ENCODE data around the gene WRAP73.
A peak's percentile ranks its signal among the peaks of the same experiment; 100 is the strongest.
"Not testable (repeated sequence)": the region's sequence is repeated elsewhere in the genome, so short reads cannot be mapped to it uniquely, and the experiment has no call there.

Gene WRAP73

DNA sequence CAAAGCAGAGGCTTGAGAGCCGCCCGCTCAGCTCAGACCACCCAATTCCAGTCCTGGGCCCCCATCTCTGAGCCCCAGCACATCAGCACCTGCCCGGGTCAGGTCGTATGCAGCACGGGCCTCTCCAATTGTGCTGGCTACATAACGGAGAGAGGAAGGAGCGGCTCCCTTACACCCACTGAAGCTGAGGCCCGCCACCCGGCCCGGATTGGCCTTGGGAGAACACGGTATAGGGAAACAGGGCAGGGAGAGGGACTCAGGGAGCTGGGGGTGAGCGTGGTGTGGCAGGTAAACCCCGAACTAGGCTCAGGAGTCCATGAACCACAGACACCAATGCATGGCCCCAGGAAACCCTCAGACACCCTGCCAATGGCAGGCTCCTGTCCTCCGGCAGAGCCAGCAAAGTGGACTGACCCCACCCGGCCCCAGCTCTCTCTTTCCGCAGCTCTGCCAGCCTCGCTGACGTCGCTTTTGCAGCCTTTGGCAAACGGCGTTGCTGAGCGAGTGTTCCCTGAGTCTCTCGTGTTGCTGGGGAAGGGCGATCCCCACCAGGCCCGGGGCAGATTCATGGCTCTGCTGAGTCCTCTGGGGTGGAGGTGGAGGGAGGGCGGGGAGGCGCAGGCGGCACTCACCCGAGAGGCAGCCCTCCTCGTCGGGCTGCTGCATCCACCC lies 55.1 kb downstream of the WRAP73 start:
- no peak for DNase-seq

DNA sequence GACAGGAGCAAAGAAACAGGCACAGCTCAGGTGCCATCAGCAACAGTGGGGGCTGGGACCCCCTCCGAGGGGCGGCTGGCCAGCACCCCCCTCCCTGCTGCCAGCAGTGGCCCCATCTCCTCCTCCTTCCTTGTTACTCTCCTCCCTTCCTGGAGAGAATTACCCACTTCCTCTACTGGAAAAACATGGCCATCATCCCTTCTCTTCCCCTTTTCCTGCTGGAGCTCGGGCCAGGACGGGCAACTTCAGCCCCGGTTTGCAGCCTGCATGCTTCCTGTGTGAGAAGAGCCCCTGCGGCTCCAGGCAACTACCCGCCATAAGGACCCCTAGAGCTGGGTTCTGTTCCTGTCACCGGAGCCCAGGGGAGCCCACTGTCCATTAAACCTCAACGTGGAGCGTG lies 56.2 kb downstream of the WRAP73 start:
- DNase-seq, result no peak

DNA sequence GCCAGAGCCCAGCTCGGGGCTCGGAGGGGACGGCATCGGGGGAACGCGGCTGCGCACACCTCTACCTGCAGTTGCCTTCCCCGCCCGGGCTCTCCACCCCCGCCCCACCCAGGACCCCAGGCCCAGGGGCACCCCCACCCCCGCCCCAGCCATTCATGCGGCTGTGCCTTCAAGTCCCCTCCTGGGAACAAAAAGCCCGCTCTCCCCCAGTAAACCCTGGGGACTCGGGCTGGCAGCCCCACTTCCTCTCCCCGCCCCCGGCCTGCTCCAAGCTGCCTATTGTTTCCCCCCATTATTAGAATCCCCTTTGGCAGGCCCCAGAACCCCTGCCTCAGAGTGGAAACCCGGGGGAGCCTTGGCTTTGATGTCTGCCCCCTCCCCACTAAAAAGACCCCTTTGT lies 56.6 kb downstream of the WRAP73 start:
- no peak for DNase-seq

DNA sequence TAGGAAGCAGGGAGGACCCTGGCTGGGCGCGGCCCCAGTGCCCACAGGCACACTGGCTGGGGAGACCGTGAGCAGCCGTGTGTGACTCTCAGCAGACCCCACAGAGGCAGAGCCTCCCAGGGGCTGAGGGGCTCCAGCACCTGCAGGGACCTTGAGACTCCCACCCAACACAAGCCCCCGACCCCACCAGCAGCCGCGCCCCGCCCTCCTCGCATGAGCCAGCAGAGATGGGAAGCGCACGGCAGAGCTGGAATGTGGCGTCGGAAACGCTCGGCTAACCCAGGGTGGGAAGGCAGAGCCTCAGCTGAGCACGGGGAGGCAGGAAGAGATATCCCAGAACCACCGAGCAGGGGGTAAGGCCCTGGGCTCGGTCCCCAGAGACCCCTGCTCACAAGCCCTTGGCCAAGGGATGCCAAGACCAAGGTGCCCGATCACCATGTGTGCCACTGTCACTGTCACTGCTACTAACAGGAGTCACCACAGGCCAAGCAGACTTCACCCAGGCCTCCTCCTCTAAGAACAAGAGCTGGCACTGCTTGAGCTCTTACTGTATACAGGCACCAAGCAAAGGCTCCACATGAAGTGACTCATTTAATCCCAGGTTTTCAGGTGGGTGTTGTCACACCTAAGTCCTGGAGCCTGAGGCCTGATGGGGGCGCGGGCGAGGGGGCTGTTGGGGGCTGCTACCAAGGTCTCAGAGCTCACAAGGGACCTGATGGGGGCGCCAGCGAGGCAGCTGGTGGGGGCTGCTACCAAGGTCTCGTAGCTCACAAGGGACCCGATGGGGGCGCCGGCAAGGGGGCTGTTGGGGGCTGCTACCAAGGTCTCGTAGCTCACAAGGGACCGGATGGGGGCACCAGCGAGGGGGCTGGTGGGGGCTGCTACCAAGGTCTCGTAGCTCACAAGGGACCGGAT lies 58.7 kb downstream of the WRAP73 start:
- DNase-seq, result peak in 1 of 2 donors; percentile 10

DNA sequence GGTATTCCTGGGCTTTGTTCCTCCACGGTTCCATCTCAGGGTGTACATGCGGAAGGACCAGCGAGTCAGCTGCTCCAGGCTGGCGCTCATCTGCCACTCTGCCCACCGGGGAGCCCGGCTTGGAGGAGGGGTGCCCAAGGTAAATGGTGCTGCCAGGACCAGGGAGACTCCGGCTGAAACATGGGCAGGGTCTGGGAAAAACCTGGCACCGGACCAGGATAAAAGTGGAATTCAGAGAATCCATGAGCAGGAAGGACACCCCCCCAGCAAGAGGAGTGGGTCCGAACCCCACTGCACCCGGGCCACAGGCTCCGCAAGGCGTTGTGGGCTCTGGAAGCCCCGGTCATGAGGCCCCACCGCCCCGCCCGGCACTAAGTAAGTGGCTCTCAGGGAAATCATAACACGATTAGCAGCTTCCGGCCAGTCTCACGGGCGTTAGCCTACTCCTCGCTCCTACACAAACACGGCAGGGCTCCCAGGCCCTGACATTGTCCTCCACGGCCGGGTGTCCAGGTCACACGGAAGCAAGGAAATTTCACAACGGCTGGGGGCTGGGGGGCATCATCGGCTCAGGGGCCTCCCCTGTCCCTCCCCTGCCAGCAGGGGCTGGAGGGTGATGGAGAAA lies 59.7 kb downstream of the WRAP73 start:
- DNase-seq, result no peak

DNA sequence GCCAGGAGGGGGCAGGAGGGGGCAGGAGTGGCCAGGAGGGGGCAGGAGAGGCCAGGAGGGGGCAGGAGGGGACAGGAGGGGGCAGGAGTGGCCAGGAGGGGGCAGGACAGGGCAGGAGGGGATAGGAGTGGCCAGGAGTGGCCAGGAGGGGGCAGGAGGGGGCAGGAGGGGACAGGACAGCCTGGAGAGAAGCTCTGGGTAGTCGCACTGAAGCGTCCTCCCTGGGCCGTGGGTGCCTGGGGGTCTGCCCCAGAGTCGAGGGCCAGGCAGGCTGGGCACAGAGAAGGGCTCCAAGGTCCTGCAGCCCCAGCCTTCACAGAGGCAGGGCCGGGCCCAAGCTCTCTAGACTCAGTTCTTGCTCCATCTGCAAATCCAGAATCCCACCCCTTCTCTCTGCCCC lies 61.5 kb downstream of the WRAP73 start:
- no peak for DNase-seq

DNA sequence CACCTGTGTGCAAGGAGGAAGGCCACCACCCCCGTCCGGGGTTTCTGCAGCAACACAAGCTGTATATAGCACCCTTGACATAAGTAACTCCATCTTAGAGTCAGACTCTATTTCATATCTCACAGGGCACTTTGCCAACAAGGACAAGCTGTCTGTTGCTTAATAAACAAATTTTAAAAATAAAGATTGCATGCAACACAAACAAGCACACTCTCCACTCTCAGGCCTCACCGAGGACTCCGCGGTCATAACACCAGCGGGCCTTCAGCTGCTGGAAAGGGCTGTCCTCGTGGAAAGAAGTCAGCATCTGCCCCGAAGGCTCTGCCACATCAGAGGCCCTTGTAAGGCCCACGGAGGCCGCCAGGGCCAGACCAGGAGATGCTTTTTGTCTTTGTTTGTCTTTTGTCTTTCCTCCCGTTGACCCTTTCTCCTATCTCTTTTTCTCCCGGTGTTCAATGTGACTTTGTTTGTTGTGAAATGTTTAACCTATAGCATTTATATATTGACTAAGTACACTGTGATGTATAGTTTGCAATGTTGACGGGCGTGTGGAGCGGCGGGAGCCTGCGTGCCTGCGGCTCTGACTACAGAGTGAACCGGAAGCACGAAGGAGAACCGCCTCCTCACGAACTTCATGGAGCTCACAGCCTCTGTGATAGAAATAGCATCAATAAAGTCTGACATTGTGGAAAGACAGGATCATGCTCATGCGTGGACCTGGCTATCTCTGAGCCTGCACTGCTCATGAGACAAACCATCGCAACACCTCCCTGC lies 62.7 kb downstream of the WRAP73 start:
- no peak for DNase-seq

DNA sequence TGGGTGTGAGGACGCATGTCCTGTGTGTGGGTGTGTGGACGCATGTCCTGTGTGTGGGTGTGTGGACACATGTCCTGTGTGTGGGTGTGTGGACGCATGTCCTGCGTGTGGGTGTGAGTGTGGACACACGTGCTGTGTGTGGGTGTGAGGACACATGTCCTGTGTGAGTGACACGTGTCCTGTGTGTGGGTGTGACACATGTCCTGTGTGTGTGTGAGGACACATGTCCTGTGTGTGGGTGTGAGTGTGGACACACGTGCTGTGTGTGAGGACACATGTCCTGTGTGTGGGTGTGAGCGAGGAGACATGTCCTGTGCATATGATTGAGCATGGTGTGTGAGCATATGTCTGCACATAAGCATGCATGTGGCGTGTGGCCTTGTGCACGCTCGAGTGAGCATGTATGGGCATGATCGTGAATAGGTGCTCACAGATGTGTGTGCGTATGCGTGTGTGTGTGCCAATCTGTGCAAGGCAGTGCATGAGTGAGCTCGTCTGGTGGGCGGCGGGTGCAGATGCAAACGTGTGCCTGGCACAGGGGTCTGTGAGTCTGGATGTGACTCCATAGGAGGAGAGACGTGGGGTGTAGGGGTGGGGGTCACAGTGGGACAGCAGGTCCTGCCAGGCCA lies 63.8 kb downstream of the WRAP73 start:
- DNase-seq, result no peak

DNA sequence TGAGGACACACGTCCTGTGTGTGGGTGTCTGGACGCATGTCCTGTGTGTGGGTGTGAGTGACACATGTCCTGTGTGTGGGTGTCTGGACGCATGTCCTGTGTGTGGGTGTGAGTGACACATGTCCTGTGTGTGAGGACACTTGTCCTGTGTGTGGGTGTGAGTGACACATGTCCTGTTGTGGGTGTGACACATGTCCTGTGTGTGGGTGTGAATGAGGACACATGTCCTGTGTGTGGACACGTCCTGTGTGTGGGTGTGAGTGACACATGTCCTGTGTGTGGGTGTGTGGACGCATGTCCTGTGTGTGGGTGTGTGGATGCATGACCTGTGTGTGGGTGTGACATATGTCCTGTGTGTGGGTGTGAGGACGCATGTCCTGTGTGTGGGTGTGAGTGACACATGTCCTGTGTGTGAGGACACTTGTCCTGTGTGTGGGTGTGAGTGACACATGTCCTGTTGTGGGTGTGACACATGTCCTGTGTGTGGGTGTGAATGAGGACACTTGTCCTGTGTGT lies 64.5 kb downstream of the WRAP73 start:
- not testable (repeated sequence) for DNase-seq

DNA sequence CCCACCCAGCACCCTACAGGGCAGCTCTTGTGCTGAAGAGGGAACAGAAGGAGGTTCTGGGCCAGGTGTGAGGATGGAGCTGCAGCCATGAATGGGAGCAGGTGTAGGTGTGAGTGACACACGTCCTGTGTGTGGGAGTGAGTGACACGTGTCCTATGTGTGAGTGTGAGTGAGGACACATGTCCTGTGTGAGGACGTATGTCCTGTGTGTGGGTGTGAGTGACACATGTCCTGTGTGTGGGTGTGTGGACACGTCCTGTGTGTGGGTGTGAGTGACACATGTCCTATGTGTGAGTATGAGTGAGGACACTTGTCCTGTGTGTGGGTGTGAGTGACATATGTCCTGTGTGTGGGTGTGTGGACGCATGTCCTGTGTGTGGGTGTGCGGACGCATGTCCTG lies 65.0 kb downstream of the WRAP73 start:
- peak; percentile 13 to 24 for DNase-seq

DNA sequence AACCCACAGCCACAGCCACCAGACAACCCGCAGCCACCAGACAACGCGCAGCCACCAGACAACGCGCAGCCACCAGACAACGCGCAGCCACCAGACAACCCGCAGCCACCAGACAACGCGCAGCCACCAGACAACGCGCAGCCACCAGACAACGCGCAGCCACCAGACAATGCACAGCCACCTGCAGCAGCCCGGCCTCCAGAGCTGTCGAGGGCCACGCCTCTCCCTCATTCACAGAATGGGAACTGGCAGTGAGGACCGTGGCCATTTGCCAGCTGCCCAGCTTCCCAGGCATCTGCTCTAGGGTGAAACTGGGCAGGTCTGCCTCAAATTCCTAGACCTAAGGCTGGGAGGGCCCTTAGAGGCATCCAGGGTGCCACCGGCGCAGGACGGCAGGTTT lies 66.2 kb downstream of the WRAP73 start:
- DNase-seq, result not testable (repeated sequence)

DNA sequence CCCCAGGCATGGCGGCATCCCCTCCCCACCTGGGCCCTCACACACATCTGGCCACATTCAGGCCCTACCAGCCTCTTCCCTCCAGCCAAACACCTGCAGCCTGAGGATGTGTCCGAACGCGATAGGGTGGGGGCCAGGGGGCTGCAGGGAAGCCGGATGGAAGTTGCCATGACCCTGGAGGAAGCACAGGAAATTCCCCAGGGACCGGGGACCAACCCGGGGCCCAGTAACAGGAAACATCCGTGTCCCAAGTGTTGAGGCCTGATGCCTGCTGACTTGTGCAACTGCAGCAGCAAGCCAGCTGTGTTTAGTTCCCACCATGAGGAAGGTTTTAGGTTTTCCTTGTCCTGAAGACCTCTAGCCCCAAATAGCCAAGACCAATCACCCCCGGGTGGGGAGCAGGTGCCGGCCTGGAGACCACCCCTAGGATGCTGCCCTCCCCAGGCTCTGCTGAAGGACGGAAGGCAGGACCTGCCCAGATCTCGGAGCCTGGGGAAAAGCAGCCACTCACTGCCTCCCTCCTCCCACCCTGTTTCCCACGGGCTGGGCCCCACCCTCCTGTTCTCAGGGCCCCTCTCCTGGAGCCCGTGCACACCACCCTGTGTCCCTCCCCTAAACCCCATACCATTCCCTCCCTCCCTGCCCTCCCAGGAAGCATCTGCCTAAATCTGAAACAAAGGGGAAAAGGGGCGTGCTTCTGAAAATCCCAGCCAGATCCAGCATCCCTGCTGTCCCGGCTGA lies 68.4 kb downstream of the WRAP73 start:
- no peak for DNase-seq
